Brain microvascular endothelial cell (primary cell): ENCODE data around the gene CFAP97D1.

ENCODE experiments used
- DNase-seq: peaks from one replicate; pipeline ENCODE4 v3.0.0-alpha.2; 2020
- H3K27ac ChIP-seq: fragments of 250-450 bp; sonication (Bioruptor Pico); 2 replicates; pipeline ENCODE4 v1.5.1; 2020; ENCODE audit warnings: mild to moderate bottlenecking, moderate library complexity
- H3K27me3 ChIP-seq: fragments of 250-450 bp; sonication (Bioruptor Pico); replicated peaks from 2 replicates; pipeline ENCODE4 v1.5.1; 2020; ENCODE audit warnings: mild to moderate bottlenecking
- H3K36me3 ChIP-seq: fragments of 250-450 bp; sonication (Bioruptor Pico); replicated peaks from 2 replicates; pipeline ENCODE4 v1.5.1; 2020; ENCODE audit warnings: mild to moderate bottlenecking
- H3K4me3 ChIP-seq: 2 replicates; pipeline ENCODE4 v1.5.1; 2011; ENCODE audit warnings: low read depth, mild to moderate bottlenecking, control low read depth, low read length, moderate library complexity
- in situ Hi-C: cut with HindIII; loops from 2 replicates; pipeline ENCODE4 v1.10.0; 2017; ENCODE audit warnings: low sequenced_read_pairs, low pct_ligation_motif_present
- TF ChIP-seq, protein P1 (sequence below): IDR thresholded peaks from 2 replicates; pipeline ENCODE4 v1.5.1; 2011; ENCODE audit warnings: low read depth, mild to moderate bottlenecking, moderate library complexity, low read length, control low read depth, inconsistent platforms; ENCODE audit errors: missing control alignments

Gene CFAP97D1

DNA sequence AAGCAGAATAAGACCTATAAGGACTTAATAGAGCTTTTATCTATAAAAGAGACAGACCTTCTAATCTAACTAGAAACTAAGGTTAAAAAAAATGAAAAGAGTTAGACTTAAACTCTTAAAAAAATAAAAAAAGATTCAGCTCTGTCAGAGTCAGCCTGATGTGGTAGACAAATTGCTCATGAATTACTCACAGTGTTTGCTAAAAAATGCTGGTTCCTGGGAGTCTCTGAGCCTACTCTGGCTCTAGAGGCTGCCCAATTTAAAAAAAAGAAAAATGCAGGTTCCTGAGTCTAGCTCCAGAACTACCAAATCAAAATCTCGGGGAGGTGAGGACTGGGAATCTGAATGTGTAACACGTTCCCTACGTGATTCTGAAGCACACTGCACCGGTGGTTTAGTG is 39.7 kb upstream of the CFAP97D1 start:
- TF ChIP-seq, protein P1, sequence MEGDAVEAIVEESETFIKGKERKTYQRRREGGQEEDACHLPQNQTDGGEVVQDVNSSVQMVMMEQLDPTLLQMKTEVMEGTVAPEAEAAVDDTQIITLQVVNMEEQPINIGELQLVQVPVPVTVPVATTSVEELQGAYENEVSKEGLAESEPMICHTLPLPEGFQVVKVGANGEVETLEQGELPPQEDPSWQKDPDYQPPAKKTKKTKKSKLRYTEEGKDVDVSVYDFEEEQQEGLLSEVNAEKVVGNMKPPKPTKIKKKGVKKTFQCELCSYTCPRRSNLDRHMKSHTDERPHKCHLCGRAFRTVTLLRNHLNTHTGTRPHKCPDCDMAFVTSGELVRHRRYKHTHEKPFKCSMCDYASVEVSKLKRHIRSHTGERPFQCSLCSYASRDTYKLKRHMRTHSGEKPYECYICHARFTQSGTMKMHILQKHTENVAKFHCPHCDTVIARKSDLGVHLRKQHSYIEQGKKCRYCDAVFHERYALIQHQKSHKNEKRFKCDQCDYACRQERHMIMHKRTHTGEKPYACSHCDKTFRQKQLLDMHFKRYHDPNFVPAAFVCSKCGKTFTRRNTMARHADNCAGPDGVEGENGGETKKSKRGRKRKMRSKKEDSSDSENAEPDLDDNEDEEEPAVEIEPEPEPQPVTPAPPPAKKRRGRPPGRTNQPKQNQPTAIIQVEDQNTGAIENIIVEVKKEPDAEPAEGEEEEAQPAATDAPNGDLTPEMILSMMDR = no peak
- no peak overlapping the region for H3K4me3 ChIP-seq
- peak; percentile 18 for DNase-seq
- no peaks in the 10 kb centered on the region for H3K27me3 ChIP-seq
- in situ Hi-C loops = no loop called here
- H3K36me3 ChIP-seq = no peaks in the 10 kb centered on the region
- H3K27ac ChIP-seq = no peak overlapping the region

DNA sequence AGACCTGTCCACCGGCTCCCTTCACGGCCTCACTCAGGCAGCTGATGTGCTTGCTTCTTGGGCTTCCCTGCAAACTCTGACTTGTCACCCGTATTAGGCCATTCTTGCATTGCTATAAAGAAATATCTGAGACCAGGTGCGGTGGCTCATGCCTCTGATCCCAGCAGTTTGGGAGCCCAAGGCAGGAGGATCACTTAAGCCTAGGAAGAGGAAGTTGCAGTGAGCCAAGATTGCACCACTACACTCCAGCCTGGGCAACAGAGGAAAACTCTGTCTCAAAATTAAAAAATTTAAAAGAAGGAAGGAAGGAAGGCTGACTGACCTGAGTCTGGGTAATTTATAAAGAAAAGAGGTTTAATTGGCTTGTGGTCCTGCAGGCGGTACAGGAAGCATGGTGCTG is 38.6 kb upstream of the CFAP97D1 start:
- no peak for DNase-seq
- Histone ChIP-seq H3K27ac (no peak overlapping the region), H3K36me3 (no peaks in the 10 kb centered on the region), H3K27me3 (no peaks in the 10 kb centered on the region), H3K4me3 (no peak overlapping the region)
- in situ Hi-C loops = no loop called here
- TF ChIP-seq, protein P1 = no peak

- Histone ChIP-seq H3K27ac (no peak overlapping the region), H3K27me3 (no peaks in the 10 kb centered on the region), H3K36me3 (no peaks in the 10 kb centered on the region), H3K4me3 (no peak overlapping the region)
- no peak for DNase-seq
- TF ChIP-seq, protein P1 = no peak
- in situ Hi-C loops = no loop called here
Observed at GRCh38 chr17:43745541-43745940, 34.7 kb upstream of the CFAP97D1 start.

DNA sequence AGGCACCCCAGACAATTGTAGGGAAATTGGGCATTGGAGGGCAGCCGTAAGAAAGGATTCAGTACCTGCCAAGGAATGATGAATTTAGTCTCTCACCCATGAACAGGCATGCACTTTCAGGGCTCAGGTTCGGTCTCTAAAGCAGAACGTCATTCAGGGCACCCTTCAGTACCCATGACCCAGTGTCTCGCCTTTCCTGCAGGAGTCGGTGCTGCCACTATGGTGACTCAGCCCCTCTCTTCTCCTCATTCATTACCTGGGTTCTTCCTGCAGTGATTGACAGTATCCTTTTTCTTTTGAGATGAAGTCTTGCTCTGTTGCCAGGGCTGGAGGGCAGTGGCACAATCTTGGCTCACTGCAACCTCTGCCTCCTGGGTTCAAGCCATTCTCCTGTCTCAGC is 30.1 kb upstream of the CFAP97D1 start:
- Histone ChIP-seq H3K4me3 (no peak overlapping the region), H3K27ac (no peak overlapping the region), H3K27me3 (no peaks in the 10 kb centered on the region), H3K36me3 (no peaks in the 10 kb centered on the region)
- TF ChIP-seq, protein P1 = no peak
- in situ Hi-C loops = loop anchor here (10.0 kb wide), 1 partner anchor 55 kb away; no protein-coding TSS in a partner anchor
- no peak for DNase-seq

- no peak for DNase-seq
- Histone ChIP-seq H3K4me3 (no peak overlapping the region), H3K27me3 (peaks cover 19% of the 10 kb centered on the region), H3K36me3 (no peaks in the 10 kb centered on the region), H3K27ac (no peak overlapping the region)
- in situ Hi-C loops = loop anchor here (10.0 kb wide), 1 partner anchor 59 kb away; no protein-coding TSS in a partner anchor
- TF ChIP-seq, protein P1 = no peak
Observed at GRCh38 chr17:43753493-43754129, 26.6 kb upstream of the CFAP97D1 start.

GRCh38 chr17:43754947-43755346 is 25.3 kb upstream of the CFAP97D1 start:
- TF ChIP-seq, protein P1 = no peak
- Histone ChIP-seq H3K36me3 (no peaks in the 10 kb centered on the region), H3K4me3 (no peak overlapping the region), H3K27ac (no peak overlapping the region), H3K27me3 (peaks cover 28% of the 10 kb centered on the region)
- in situ Hi-C loops = loop anchor here (10.0 kb wide), 1 partner anchor 60 kb away; no protein-coding TSS in a partner anchor
- DNase-seq = no peak
